Stimulated activated CD8-positive, alpha-beta memory T cell treated with anti-CD3 and anti-CD28 coated beads, Interleukin-7, amount 100 ng/mL, for 4 hours (primary cell): ENCODE data around the gene RAD17.
"Not testable (repeated sequence)": the region's sequence is repeated elsewhere in the genome, so short reads cannot be mapped to it uniquely, and the experiment has no call there.

Experiments used
- DNase-seq, 2 donors: peaks; one replicate each; pipeline ENCODE4 v3.0.0-alpha.2; 2020; ENCODE audit warnings: low read depth in 2 of 2

Gene RAD17

DNA sequence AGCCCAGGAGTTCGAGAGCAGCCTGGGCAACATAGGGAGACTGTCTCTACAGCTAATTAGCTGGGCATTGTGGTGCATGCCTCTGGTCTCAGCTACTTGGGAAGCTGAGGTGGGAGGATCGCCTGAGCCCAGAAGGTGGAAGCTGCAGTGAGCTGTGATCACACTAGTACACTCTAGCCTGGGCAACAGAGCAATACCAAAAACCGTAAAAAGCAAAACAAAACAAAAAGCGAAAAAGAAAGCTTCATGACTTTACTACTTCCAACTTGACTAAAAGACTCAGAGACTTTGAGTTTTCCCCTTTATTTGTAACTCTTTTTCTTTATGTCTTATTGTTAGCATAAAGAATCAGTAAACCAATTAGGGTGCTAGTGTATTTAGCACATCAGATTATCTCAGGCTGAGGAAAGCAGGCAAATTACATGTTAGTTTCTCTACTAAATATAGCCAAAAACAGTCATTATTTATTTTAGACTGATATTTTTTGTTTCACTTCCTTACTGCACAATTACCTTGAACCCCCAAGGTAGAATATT, 5.4 kb downstream of the RAD17 start:
- no peak for DNase-seq

GRCh38 chr5:69378376-69378775, 8.8 kb downstream of the RAD17 start:
- DNase-seq = no peak

- DNase-seq = no peak
Observed at GRCh38 chr5:69404659-69405330, 35.2 kb downstream of the RAD17 start.

DNA sequence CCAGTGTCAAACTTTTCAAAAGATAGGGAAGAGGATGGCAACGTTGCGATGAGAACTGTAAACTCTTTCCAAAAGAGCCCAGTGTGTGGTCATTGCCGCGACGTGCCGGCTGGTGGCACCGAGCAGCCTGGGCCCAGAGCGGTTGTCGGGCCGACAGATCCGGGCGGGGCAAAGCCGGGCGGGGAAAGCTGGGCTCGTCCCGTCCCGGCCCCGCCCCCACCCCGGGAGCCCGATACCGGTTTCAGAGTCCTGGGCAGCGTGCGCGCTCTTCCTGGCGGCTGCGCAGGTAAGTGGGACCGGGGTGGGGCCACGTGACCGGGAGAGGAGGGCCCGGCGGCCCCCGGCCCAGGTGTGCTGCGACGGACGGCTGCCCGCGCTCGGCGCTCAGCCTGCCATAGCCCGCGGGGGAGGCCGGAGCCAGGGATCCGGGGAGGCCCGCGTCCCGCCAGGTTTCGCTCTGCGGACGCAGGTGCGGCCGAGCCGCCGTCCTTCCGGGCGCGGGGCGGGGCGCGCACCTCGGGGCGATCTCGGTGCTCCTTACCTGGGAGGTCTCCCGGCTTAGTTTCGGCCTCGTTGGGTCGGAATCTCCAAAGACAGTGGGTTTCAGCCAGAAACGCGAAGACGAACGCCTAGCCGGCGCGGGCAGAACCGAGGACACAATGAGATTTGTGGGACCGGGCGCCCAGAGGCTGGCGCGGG, 45.4 kb downstream of the RAD17 start, which contains the start of gene MARVELD2:
TSS of gene MARVELD2 (plus strand) at position 232 of the 699 bp plus-strand sequence. CDS start 4,270 bp downstream, outside the sequence.
- peak in 1 of 2 donors; percentile 20 for DNase-seq

DNA sequence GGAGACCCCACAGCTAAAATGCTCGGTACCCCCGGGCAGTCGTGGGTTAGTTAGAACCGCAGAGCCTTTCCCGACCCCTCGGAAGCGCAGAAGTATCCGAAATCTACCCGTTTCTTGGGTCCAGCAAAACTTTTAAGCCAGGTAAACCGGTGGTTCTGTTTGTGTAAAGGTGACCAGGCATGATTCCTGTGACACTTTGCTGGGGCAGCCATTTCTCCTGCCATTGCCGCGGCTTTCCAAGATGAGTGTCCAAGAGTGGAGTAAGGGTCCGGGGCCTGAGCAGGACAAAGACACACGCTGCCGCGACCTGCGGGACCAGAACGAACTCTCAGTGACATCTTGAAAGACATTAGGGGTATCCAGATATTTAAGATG, 46.0 kb downstream of the RAD17 start:
- DNase-seq = no peak

GRCh38 chr5:69416180-69416579, 46.6 kb downstream of the RAD17 start:
- no peak for DNase-seq

DNA sequence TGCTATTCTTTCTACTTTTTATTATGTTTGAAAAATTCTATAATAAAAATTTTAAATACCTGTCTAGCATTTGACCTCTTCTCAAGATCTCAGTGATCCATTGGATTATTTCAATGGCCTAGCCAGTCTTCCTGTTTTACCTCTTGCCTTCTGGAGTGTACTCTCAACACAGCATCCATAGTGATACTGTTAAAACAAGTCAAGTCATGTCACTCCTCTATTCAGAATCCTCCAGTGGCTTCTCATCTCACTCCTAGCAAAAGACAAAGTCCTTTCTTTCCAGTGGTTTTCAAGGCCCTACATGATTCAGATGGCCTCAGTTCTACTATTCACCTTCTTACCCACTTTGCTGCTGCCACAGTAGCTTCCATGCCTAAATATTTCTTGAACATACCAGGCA, 47.1 kb downstream of the RAD17 start:
- no peak for DNase-seq

- DNase-seq = no peak
Observed at GRCh38 chr5:69418554-69418953, 48.9 kb downstream of the RAD17 start.

DNA sequence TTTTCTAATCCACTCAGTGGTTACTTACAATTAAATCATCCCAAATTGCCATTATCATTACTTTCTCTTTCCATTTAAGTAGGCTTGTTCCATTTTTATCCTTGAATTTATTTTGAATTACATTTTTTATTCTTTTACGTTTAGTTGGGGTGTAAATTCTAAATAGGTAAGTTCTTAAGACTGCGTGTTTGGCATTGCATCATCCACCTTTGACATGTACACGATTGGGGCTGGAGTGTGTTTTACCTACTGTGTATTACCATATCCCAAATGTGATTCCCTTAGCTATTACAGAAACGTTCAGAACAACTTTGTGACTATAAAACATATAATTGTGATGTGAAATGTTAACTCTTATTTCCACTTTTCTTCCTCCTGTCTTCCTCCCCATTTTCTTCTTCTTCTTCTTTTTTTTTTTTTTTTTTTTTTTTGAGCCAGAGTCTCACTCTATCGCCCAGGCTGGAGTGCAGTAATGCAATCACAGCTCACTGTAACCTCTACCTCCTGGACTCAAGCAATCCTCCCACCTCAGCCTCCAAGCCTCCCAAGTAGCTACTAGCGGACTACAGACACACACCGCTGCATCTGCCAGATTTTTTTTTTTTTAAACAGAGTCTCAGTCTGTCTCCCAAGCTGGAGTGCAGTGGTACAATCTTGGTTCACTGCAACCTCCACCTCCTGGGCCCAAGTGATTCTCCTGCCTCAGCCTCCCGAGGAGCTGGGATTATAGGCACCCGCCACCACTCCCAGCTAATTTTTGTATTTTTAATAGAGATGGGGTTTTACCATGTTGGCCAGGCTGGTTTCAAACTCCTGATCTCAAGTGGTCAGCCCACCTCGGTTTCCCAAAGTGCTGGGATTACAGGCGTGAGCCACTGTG, 62.0 kb downstream of the RAD17 start:
- DNase-seq = no peak

- no peak for DNase-seq
Observed at GRCh38 chr5:69432412-69433206, 63.0 kb downstream of the RAD17 start.

DNA sequence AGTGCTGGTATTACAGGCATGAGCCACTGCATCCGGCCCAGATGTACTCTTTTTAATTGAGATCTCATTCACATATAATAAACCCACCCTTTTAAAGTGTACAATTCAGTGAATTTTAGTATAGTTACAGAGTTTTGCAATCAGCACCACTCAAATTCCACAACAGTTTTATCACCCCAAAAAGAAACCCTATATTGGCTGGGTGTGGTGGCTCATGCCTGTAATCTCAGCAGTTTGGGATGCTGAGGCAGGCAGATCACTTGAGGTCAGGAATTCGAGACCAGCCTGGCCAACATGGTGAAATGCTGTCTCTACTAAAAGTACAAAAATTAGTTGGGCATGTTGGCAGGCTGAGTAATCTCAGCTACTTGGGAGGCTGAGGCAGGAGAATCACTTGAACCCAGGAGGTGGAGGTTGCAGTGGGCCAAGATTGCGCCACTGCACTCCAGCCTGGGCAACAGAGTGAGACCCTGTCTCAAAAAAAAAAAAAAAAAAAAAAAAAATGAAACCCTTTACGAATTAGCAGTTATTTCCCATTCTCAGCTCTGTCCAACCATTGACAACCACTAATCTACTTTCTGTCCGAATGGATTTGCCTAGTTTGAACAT, 65.8 kb downstream of the RAD17 start:
- not testable (repeated sequence) for DNase-seq

GRCh38 chr5:69444127-69444754, 74.6 kb downstream of the RAD17 start:
- no peak for DNase-seq

DNA sequence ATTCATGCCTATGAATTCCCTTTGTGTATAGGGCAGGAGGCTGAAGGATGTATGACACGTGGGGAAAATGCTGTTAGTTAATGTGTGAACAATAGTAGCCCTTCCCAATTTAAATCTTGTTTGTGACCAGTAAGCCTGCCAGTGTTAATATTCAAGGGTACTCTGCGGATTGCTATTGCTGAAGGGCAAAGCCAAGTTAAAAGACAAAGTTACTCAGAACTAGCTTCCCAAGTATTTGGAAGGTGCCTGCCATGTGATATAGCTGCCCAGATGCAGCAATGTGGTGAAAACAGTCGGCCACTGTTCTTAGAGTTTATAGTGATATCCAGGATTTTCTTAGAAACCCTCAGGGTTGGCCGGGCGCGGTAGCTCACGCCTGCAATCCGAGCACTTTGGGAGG, 79.9 kb downstream of the RAD17 start:
- no peak for DNase-seq

- no peak for DNase-seq
Observed at GRCh38 chr5:69450116-69450515, 80.5 kb downstream of the RAD17 start.

DNA sequence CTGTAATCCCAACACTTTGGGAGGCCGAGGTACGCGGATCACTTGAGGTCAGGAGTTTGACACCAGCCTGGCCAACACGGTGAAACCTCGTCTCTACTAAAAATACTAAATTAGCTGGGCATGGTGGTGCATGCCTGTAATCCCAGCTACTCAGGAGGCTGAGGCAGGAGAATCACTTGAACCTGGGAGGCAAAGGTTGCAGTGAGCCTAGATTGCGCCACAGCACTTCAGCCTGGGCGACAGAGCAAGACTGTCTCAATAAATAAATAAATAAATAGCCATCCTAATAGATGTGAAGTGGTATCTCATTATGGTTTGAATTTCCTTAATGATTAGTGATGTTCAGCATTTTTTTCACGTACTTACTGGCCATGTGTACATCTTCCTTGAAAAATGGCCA, 80.9 kb downstream of the RAD17 start:
- DNase-seq = not testable (repeated sequence)

- no peak for DNase-seq
Observed at GRCh38 chr5:69451941-69452647, 82.5 kb downstream of the RAD17 start.

DNA sequence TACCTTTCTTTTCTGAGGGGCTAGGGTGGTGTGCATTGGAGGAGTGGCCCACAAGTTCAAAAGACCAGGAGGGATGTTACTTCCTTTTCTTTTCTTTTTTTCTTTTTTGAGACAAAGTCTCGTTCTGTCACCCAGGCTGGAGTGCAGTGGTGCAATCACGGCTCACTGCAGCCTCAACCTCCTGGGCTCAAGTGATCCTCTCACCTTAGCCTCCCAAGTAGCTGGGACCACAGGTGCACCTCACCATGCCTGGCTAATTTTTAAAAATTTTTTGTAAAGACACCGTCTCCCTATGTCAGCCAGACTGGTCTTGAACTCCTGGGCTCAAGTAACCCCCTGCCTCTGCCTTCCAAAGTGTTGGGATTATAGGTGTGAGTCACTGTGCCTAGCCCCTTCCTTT, 83.9 kb downstream of the RAD17 start:
- not testable (repeated sequence) for DNase-seq

DNA sequence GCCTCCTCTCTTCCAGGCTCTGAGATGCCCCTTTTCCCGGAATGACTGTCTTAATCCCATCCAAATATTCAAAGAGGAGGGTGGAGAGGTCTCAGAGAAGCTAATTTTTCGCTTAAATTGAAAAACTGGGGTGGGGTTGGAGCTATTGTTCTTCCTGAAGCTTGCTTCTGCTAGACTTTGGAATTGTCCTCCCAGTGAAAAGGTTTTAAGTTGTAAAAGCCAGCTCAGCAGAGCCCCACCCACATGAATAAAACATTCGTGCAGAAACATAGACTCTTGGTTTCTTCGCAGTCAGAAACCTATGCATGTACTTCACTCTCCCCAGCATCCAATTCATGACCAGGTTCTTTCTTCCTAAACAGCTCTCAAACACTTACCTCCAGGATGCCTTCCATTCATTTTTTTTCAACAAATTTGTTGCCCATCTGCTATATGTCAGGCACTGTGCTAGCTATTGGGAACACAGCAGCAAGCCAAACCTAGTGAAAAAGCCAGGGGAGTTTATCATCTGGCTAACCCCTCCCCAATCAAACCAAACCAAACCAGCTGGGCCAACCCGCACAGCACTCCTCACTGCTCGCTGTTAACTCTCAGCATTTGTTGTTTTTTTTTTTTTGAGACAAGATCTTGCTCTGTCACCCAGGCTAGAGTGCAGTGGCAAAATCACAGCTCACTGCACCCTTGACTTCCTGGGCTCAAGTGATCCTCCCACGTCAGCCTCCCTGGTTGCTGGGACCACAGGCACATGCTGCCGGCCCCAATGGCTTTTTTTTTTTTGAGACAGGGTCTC, 85.0 kb downstream of the RAD17 start:
- DNase-seq = no peak

GRCh38 chr5:69455428-69455988, 85.9 kb downstream of the RAD17 start:
- DNase-seq = not testable (repeated sequence)
